Fibroblast of the aortic adventitia (primary cell): ENCODE results near the gene FAM9A. TPM values are rescaled to one million over a fixed set of nuclear protein-coding genes. Genes with fewer than 3 reads are reported as not detected.
"Not testable (repeated sequence)": the region's sequence is repeated elsewhere in the genome, so short reads cannot be mapped to it uniquely, and the experiment has no call there.

Experiments used
- DNase-seq: peaks from one replicate; pipeline ENCODE4 v3.0.0-alpha.2; 2010; ENCODE audit warnings: low read depth
- H3K4me3 ChIP-seq: 2 replicates; pipeline ENCODE4 v1.5.1; 2011; ENCODE audit warnings: low read depth, mild to moderate bottlenecking, control low read depth, low read length, moderate library complexity
- total RNA-seq: library from RNA; depleted of rRNA; stranded (reverse); fragments of >200 nt; gene quantifications from 2 replicates; pipeline ENCODE4 v1.2.3, GENCODE V29; 2012; ENCODE audit warnings: low replicate concordance
- TF ChIP-seq, protein P1 (sequence below): IDR thresholded peaks from 2 replicates; pipeline ENCODE4 v1.5.1; 2011; ENCODE audit warnings: mild to moderate bottlenecking, low read length, control low read depth, inconsistent platforms; ENCODE audit not compliant: insufficient read depth

FAM9A gene
- total RNA-seq, 1 donor, result not detected

- H3K4me3 ChIP-seq, result no peak overlapping the region
- no peak for DNase-seq
- TF ChIP-seq, protein P1, sequence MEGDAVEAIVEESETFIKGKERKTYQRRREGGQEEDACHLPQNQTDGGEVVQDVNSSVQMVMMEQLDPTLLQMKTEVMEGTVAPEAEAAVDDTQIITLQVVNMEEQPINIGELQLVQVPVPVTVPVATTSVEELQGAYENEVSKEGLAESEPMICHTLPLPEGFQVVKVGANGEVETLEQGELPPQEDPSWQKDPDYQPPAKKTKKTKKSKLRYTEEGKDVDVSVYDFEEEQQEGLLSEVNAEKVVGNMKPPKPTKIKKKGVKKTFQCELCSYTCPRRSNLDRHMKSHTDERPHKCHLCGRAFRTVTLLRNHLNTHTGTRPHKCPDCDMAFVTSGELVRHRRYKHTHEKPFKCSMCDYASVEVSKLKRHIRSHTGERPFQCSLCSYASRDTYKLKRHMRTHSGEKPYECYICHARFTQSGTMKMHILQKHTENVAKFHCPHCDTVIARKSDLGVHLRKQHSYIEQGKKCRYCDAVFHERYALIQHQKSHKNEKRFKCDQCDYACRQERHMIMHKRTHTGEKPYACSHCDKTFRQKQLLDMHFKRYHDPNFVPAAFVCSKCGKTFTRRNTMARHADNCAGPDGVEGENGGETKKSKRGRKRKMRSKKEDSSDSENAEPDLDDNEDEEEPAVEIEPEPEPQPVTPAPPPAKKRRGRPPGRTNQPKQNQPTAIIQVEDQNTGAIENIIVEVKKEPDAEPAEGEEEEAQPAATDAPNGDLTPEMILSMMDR, result no peak
Observed at GRCh38 chrX:8784162-8784561, 17.0 kb downstream of the FAM9A start.

- H3K4me3 ChIP-seq, result no peak overlapping the region
- TF ChIP-seq, protein P1, result no peak
- DNase-seq, result no peak
Observed at GRCh38 chrX:8783714-8784098, 17.5 kb downstream of the FAM9A start.

DNA sequence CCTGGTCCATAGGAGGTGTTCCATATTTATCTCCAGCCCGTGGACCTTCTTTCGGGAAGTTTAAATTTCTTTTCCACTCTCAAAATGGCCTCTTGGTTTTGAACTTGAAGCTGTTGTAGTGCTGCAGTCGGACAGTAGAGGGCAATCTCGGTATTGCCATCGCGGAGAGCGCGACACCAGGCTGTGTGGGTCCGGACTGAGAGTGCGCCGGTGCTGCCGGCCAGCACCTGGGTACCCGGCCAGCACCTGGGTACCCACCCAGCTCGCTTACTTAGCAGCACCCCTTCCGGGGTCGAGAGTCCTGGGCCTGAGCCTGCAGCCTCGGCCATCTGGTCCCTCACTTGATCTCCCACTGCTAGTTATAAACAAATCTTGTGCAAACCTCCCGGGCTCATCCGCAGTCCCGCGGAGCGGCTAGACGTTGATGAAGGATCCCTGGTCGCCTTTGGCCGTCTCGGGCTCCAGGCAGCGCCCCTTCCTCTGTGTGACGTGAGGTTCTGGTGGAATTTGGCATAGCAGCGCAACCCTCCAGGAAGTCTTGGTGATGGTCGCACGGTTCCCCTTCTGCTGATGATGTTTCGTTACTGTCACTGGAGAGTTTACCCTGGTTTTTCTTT lies 18.0 kb downstream of the FAM9A start:
- TF ChIP-seq, protein P1, result peak; percentile 23
- peak; percentile 1 for DNase-seq
- no peak overlapping the region for H3K4me3 ChIP-seq

DNA sequence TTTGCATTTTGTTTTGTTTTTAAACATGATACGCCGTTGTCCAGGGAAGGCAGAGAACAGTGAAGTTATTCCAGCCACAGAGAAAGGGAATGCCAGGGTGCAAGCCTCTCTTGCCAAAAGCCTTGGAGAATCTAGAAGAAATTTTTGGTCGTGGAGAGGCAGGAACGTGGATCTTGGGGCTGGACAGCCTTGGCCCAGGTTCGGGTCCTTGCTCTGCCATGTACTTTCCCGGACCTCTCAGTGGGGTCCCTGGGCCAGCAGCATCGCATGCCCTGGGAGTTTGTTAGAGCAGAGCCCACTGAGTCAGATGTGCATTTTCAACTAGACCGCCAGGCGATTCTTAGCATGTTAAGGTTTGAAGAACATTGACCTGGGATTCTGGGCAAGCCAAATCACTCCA lies 18.6 kb downstream of the FAM9A start:
- TF ChIP-seq, protein P1, result no peak
- no peak overlapping the region for H3K4me3 ChIP-seq
- no peak for DNase-seq

DNA sequence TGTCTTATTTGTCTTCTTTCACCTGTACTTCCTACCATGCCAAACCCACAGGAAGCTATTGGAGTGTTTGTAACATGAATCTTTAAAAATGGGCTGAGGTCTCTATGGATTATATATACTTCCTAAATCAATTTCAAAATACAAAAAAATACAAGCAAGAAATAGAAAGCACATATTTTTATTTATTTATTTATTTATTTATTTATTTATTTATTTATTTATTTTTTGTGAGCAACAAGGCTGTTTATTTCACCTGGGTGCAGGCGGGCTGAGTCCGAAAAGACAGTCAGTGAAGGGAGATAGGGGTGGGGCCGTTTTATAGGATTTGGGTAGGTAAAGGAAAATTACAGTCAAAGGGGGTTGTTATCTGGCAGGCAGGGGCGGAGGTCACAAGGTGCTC lies 19.3 kb downstream of the FAM9A start:
- H3K4me3 ChIP-seq, DNase-seq: not testable (repeated sequence)

DNA sequence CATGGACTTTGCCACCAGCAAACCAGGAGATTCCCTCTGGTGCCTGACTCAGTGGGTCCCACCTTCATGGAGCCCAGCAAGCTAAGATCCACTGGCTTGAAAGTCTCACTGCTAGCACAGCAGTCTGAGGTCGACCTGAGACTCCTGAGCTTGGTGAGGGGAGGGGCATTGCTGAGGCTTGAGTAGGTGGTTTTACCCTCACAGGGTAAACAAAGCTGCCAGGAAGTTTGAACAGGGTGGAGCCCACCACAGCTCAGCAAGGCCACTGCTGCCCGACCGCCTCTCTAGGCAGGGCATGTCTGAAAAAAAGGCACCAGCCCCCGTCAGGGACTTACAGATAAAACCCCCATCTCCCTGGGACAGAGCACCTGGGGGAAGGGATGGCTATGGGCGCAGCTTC lies 28.1 kb downstream of the FAM9A start:
- DNase-seq, result no peak
- TF ChIP-seq, protein P1, result no peak
- no peak overlapping the region for H3K4me3 ChIP-seq

GRCh38 chrX:8760021-8760420 lies 41.2 kb downstream of the FAM9A start:
- no peak for DNase-seq
- H3K4me3 ChIP-seq, result no peak overlapping the region
- TF ChIP-seq, protein P1, result no peak

DNA sequence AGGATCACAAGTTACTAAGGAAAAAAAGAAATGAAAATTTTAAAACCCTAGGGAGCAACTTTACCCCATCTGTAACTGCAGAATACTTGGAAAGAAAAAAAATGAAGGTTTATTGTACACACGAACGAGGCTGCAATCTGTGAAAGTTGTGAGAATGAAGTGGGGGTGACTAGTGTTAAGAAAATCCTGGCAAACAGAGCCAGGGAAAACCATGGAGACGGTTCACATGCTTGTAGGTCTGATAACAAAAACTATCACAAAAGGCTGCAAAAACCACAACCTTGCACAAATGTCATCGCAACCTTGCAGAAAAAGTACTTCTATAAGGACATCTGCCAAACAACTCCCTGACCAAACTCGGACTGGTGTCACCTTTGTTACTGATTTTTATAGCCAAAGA lies 42.5 kb downstream of the FAM9A start:
- not testable (repeated sequence) for DNase-seq, H3K4me3 ChIP-seq

GRCh38 chrX:8757609-8758389 lies 43.4 kb downstream of the FAM9A start:
- H3K4me3 ChIP-seq, DNase-seq: not testable (repeated sequence)
